ENCODE data around the gene HOXA6.
A peak's percentile ranks its signal among the peaks of the same experiment; 100 is the strongest.

The HOXA6 gene

DNA sequence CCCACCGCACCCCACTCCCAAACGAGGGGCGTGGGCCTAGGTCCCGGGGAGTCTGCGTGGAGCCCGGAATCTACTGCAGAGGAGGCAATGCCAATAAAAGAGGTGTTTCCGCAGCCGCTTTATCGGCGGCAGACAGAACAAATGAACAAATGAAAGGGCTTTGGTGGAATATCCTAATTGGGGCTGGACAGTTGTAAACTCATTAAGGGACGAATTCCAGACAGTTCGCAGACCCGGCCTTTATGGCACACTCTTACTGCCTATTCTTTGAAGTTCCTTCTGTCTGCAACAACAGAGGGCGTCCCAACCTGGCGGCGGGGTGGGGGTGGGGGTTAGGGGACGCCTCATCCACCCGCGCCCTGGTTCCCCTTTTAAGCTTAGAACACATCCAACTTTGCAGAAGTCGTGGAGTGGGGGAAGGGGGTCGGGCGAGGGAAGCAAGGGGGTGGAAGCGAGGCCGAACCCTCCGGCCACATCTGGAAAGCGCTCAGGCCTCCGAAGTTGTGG, 13.7 kb upstream of the HOXA6 start:
- DNase-seq: no peak

DNA sequence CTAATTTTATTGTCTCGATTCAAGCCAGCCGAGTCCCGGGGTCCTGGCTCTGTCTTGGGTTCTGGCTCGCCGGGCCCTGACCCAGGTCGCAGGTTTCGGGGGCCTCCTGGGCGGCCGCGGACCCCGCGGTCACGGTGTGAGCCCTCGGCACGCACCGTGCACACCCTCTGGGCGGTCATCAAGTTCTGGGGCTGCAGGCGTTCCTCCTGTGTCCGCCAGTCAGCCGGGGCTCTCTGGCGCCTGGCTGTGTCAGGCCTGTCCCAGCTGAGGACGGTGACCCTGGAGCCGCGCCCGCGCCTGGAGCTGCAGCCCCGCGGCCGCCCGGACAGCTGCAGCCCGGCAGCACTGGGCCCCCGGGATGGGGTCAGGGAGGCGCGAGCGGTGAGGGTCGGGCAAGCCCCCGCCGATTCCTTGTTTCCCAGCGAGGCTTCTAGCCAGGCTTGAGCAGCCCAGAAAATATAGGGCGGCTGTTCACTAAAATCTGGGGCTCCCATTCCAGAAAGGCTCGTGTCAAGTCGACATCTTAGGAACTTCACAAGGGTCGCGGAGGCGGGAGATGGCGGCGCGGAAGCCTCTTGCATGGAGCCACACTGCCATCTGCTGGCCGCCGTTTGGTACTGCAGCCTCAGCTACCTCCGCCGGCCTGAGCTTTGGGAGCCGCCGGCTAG, 13.1 kb upstream of the HOXA6 start:
- peak; percentile 88 for DNase-seq

DNA sequence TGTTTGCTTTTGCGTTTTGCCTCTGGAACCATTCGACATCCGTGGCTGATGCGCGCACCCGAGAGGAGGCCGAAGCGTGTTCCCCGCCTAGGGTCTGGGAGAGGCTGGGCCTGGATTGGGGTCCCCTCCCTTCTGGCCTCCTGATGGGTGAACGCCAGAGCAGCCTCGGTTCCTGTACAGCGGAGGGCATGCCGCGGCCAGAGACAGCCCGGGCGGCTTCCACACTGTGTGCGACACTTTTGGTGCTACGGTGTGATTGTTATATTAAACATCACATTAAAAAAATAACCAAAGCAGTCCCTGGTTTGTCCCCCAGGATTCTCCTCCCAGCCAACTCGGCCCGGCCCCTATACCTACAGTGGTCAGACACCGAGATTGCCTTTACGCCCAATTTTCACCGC, 12.6 kb upstream of the HOXA6 start:
- no peak for DNase-seq

DNA sequence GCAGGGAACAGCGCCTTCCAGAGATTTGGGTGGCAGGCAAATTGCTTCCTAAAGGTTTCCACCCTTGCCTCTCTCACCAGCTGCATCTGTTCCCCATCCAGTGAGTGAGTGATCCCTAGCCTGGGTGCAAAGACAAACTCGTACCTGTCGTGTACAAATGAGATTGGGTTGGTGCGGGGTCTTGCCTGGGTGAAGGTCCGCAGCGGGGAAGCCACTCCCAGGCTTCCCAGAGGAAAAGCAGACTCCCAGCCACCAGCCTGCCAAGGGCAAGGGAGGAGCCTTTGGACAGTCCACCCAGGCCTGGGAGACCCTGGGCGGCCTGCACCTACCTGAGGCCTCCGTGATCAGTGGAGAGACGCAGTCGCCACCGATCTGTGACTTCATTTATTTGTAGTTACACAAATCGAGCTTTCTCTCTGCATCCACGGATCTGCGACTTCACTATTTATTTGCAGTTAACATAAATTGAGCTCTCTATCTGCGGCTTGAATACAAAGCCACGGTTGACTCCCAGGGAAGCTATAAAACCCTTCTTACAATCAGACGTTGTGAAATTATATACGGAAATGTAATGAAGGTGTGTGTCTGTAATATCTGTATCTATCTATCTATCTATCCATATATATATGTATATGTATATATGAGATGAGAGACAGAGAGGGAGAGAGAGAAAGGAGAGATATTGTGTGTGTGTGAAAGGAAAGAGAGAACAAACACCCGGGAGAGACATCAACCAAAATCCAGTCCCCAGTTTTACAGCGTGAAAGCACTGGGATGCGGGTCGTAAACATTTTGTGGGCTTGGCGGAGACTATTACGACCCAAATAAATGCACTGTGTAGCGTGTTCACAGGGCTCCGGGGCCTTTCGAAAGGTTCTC, 11.9 kb upstream of the HOXA6 start:
- no peak for DNase-seq

DNA sequence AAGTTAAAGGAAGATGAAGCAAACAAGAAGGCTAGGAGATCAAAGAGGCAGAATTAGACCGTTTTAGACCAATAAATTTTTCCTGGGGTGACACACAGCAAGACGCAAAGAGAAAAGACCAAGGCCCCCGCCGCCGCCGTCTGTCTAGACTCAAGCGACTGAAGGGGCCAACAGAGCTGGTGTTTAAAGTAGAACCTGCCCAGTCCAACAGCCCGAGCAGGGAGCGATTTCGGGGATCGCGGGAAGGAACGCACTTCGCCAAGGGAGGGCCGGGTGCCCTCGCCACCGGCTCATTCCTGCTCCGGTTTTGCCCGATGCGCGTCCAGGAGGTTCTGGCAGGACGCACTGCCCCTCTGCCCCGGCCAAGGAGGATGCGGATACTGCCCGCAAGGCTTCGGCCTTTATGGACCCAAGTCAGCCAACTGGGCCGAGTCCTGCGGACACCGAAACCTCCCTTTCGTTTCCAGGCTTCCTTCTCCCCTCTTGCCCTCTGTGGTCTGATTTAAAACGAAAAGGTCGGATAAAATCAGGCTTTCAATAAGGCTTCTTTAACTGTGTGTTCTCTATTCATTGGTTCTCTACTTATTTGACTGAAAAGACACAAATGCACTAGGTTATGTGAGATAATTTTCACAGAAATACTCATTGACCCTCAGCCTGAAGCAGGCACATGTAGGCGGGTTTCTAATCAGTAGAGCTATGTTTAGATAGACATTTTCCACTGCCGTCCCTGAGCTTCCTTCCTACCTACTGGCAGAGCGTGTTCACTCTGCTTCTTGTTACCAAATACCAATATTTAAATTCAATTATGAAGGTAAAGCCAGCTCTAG, 11.1 kb upstream of the HOXA6 start:
- no peak for DNase-seq

DNA sequence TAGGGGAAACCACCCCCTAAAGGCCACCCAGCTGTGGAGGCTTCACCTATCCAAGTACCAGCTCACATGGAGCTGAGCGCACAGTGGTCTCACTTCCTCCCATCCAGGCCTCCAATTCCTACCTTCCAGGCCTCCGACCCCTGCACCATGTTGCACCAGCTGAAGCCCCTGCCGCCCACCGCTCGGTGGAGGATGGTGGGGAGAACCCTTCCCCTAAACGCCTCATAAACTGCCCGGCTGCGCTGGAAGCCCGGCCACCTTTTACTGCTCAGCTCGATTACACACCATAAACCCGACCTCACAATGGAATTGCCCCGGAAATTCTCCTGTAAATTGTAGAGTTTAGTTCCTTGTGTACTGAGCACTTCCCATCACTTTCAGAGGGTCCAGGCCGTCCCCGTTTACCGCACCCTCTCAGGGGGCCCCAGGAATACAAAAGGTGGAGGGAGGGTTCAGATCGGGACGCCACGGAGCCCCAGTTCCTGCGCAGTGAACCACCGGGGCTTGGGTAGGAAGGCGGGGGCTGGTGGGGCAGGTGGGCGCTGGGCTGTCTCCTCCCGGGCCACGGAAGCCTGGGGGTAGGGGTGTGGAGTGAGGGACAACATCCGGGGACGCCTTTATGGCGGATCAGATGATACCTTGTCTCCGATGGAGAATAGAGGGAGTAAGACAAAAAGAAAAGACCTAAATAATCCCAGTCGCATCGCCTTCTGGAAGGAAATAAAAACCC, 10.3 kb upstream of the HOXA6 start:
- DNase-seq: no peak

DNA sequence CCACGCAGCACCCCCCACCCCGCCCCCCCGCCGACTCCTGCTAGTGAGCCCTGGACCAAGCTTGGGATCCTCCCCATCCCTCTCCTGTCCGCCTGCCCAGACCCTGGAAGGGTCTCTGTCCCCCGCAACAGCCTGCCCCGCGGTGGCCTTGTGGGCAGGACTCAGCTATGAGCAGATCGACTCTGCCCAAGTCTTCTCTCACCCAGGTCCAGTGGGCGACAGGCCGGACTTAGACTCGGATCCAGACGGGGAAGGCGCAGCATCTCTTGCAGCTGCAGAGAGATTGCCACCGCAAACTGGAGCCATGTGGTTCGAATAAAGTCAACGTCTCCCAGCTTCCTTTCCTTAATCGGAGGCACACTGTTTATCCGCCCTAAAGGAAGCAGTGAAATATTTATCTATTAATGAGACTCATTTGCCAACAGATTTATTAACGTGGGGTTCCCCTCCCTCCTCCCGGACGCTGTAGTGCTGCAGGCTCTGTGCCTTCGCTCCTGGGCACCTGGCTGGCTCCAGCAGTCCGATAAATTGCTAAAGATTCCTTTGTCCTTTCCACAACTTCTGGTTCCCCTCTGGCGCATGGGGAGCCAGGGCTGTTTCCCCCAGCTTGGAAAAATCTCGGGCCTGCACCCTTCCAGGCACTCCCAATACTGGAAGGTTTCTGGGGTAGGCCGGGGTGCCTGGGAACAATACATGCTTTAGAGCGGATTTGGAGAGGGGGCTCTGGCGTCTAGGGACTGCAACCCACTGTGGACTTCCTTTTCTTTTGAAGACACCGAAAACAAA, 9.5 kb upstream of the HOXA6 start:
- no peak for DNase-seq

DNA sequence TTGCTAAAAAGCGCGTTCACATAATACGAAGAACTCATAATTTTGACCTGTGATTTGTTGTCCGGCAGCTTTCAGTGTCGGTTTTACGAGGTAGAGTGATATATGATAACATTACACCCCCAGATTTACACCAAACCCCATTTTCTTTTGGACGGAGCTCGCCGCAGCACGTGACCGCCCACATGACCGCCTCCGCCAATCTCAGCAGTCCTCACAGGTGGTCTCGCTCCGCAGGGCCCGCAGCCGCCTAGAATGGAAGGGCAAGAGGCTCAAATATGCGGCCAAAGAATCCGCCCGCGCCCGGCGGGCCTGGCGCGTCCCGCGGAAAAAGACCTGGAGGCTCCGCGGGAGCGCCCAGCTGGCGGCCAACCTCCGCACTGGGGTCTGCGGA, 8.9 kb upstream of the HOXA6 start, which contains the start of gene HOXA7:
HOXA7 (minus strand) TSS at position 168 of the 391 bp plus-strand sequence; CDS start at position 38, 130 bp downstream.
- no peak for DNase-seq

DNA sequence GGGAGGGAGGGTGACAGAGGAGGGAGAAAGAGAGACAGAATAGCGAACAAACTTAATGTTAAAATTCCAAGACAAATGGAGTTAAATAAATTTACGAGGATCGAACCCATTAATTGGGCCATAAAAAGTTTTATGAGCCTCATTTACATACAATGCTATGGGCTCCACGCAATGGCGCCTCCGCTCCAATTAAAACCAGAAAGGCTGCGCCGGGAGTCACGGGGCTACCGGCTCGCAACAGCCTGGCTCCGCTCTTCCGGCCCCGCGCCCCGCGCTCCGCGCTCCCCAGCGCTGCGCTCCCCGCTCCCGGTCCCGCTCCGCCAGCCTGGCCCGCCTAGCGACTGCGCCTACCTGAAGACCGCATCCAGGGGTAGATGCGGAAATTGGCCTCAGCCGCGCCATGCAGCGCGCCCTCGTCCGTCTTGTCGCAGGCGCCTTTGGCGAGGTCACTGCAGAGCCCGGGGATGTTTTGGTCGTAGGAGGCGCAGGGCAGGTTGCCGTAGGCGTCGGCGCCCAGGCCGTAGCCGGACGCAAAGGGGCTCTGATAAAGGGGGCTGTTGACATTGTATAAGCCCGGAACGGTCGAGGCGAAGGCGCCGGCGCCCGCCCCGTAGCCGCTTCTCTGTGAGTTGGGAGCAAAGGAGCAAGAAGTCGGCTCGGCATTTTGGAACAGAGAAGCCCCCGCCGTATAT, 8.4 kb upstream of the HOXA6 start:
- no peak for DNase-seq

DNA sequence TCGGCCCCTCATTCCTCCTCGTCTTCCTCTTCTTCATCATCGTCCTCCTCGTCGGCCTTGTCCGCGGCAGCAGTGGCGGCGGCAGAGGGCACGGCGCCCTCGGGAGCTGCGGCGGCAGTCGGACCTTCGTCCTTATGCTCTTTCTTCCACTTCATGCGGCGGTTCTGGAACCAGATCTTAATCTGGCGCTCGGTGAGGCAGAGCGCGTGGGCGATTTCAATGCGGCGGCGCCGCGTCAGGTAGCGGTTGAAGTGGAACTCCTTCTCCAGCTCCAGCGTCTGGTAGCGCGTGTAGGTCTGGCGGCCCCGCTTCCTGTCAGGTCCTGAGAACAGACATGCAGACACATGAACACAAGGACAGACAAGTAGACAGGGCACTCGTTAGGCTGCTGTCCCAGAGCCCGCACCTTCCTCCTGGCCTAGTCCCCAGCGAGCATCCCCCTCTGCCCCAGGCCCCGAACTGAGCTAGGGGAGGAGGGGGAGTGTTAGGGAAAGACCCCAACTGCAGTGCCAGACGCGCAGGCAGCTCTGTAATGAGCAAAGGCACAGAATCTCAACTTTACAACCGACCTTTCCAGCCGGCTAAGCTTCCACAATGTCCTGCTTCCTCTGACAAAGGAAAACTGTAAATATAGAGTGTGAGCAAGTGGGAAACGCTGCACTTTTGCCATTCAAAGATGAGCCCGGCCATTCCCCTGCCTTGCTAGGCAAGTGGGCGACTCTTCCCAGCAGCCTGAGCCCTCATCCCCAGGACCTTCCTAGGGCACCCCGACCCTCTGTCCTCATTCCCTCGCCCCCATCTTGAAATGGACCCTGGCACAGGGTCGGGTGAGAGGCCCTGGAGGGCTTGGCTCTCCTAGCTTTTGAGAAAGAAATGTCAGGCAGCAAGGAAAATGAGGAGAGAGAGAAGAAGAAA, 7.6 kb upstream of the HOXA6 start:
- DNase-seq: peak; percentile 69

DNA sequence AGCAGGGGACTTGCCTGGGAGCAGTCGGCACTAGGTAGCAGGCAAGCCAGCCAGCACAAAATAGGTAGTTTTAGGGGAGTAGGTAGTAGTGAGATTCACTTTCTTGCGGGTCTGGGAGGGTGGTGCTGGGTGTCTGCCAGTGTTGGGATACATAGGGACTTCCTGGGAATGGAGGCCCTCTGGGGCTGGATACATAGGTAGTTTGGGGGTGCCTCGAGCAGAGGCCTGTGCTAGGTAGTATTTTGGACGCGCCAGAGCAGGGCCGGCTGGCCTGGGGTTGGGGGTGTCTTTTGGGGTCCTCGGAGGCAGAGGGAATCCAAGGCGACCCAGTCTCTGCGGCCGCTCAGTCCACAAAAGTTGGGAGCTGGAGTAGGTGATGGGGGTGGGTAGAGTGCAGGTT, 6.8 kb upstream of the HOXA6 start:
- no peak for DNase-seq

DNA sequence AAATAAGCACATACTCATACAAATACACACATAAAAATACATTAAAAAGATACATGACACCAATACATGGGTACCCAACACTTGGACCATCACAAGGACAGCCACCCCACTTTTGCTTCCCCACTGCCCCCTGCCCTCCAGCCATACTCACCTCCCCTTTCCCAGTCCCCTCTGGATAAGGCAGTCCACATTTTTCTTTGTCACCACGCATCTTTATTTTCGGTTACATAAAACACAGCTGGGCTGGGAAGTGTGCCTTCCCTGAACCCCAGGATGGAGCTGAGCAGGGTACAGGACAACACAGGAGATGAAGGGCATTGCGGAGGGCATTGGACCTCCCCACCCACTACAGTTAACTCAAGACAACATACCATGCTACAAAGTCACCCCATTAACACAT, 6.0 kb upstream of the HOXA6 start:
- no peak for DNase-seq

DNA sequence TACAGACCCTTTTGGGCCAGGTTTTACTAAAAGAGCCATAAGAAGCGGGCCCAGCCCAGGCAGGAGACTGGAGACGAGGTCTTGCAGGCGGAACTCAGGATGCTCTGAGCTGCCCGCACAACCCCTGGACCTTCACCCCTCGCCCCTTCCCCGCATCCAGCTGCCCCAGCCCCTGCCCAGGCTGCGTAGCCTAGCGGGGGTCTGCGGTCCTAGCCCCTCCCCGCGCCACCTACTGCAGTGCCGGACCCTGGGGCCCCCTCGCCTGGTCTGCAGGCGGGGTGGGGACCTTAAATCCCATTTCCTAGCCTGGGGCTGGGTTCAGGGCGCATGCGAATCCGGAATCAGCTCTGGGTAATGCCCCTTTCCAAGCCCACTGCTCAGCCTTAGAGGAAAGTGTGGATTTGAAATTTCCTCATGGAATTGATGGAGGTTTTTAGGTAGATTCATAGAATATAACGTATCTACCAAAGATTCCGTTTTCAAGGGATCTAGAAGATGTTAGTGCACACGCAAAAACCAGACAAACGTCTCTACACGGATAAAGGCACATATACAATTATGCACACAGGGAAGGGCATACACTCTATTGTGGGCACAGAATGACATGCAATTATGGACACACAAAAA, 5.4 kb upstream of the HOXA6 start:
- DNase-seq: no peak

DNA sequence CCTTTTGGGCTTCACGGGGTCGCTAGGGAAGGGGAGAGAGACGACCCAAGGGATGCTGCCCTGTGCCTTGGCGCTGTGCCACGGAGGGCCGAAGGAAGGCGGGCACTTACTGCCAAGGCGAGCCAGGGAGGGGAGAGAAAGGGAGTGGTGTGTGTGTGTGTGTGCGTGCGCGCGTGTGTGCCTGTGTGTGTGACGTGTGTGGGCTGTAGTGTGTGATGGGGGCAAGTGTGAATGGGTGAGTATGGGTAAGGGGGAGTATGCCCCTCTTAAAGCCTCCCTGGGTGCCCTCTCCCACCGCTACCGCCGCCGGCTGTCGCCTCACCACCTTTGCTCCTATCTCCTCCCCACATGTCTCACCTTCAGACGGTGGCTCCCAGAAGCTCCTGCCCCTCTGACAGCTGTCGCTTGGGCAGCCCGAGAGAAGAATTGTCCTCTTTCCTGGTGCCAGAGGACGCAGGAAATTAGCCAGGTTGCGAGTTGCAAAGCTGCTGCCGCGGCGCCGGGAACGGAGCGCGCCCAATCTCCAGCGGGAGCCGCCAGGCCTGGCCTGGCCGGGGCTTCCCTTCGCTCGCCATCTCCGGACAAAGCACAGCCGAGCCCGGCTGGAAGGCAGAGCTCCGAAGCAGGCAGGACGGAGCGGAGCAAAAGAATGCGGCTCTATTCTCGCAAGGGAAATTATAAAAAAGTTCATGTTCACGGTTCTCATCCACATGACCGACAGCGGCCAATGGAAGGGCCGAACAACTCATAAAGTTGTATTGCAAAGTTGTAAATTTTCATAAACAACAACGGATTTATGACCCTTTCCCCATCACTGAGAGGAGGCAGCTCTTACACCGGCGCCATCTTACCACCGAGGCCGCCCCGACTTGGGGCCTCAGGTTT, 4.6 kb upstream of the HOXA6 start, which contains the start of gene HOXA3:
HOXA3 (minus strand) TSS at position 653 of the 885 bp plus-strand sequence. CDS start 41,943 bp downstream, outside the sequence.
- no peak for DNase-seq

DNA sequence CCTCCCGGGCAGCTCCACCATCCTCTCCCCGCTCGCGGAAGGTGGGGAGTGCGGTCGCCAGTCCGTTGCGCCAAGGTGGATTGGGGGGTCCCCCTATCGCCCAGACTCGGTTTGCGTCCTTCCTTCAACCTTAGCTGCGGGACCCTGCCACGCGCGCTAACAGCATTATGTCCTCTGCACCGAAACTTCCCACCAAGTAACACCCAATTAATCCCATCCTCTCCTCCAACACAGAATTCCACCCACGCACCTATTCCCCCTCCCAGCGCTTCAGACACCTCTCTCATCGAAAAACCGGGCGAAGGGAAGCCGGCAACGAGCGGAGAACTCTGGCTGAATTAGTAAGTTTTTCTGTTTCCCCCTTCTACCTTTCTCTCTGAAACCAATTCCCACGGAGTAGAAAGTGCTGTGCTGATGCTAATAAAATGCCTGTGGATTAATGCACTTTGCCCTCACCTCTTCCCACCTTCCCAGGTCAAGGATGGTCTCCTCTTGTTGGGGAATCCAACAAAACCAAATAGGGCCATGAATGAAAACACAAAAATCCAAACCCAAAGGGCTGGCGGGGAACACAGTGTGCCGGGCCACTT, 3.9 kb upstream of the HOXA6 start:
- no peak for DNase-seq

DNA sequence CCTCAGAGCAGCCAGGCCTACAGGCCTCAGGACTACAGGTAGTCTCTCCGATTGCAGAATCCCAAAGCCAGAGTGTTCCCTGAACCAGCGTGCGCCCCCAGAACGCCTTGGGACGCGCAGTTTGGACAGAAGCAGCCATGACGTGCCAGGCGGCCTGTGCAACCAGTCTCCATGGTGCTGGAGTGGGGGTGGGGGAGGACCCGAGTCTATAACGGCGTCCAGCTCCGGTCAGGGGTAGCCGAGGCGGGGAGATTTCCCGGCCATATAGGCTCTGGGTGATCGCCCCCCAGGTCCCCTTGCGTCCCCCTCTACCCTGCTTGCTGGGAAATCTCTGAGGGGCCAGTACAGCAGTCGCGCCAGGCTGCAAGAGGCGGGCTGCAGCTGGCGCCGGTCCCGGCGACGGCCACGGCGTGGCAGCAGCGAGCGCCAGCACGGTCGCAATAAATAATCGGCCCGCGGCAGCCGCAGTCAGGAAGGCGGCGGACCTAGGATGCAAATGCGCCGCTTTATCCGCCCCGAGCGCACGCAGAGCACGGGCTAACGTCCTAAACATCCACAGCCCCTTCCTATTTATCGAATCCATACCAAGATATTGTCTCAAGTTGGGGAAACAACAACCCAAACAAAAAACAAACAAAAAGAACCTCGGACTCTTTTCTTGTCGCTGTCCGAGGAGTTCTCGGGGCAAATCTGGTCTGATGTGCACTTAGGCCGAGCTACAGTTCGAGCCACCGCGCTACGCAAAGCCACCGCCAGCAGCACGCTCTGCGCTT, 3.2 kb upstream of the HOXA6 start:
- peak; percentile 78 for DNase-seq
